Hepatocyte (in vitro differentiated cells): ENCODE data around the gene MXI1. TPM values are rescaled to one million over a fixed set of nuclear protein-coding genes. Genes with fewer than 3 reads are reported as not detected.
A peak's percentile ranks its signal among the peaks of the same experiment; 100 is the strongest.
"Not testable (repeated sequence)": the region's sequence is repeated elsewhere in the genome, so short reads cannot be mapped to it uniquely, and the experiment has no call there.

ENCODE experiments used
- DNase-seq: peaks from one replicate; pipeline ENCODE4 v3.0.0-alpha.2; 2016; ENCODE audit warnings: low spot score
- H2AFZ ChIP-seq: fragments of 200-600 bp; sonication (generic); 2 replicates; pipeline ENCODE4 v1.6.0; 2016; ENCODE audit warnings: antibody characterized with exemption, mild to moderate bottlenecking
- H3K27ac ChIP-seq: fragments of 200-600 bp; sonication (generic); 2 replicates; pipeline ENCODE4 v1.5.1; 2016; ENCODE audit warnings: mild to moderate bottlenecking
- H3K27me3 ChIP-seq: fragments of 200-600 bp; sonication (generic); 2 replicates; pipeline ENCODE4 v1.6.1; 2016
- H3K36me3 ChIP-seq: fragments of 200-600 bp; sonication (generic); replicated peaks from 2 replicates; pipeline ENCODE4 v1.5.1; 2016; ENCODE audit warnings: low read depth; ENCODE audit not compliant: insufficient read depth
- H3K4me1 ChIP-seq: fragments of 200-600 bp; sonication (generic); 2 replicates; pipeline ENCODE4 v1.5.1; 2016; ENCODE audit warnings: mild to moderate bottlenecking, moderate library complexity; ENCODE audit not compliant: insufficient read depth
- H3K4me2 ChIP-seq: fragments of 200-600 bp; sonication (generic); 2 replicates; pipeline ENCODE4 v1.6.0; 2016
- H3K4me3 ChIP-seq: fragments of 200-600 bp; sonication (generic); 2 replicates; pipeline ENCODE4 v1.5.1; 2016; ENCODE audit warnings: mild to moderate bottlenecking
- H3K79me2 ChIP-seq: fragments of 200-600 bp; sonication (generic); 2 replicates; pipeline ENCODE4 v1.6.0; 2017; ENCODE audit warnings: mild to moderate bottlenecking
- H3K9me2 ChIP-seq: fragments of 200-600 bp; sonication (generic); replicated peaks from 2 replicates; pipeline ENCODE4 v1.6.0; 2017; ENCODE audit warnings: mild to moderate bottlenecking; ENCODE audit not compliant: insufficient read depth
- H3K9me3 ChIP-seq: fragments of 200-600 bp; sonication (generic); 2 replicates; pipeline ENCODE4 v1.5.1; 2016; ENCODE audit warnings: low read depth, mild to moderate bottlenecking
- H4K20me1 ChIP-seq: fragments of 200-600 bp; sonication (generic); 2 replicates; pipeline ENCODE4 v1.6.0; 2016; ENCODE audit warnings: mild to moderate bottlenecking; ENCODE audit not compliant: insufficient read depth, poor library complexity, severe bottlenecking
- CTCF ChIP-seq: fragments of 200-600 bp; sonication (generic); IDR thresholded peaks from 2 replicates; pipeline ENCODE4 v1.5.1; 2016; ENCODE audit warnings: antibody characterized with exemption, mild to moderate bottlenecking; ENCODE audit not compliant: poor library complexity
- EZH2 ChIP-seq: fragments of 200-600 bp; sonication (generic); IDR thresholded peaks from 2 replicates; pipeline ENCODE4 v1.6.1; 2016; ENCODE audit warnings: antibody characterized with exemption, mild to moderate bottlenecking, borderline replicate concordance
- EZH2phosphoT487 ChIP-seq: fragments of 200-600 bp; sonication (generic); IDR thresholded peaks from one replicate; pipeline ENCODE4 v1.6.1; 2018; ENCODE audit warnings: antibody characterized with exemption, mild to moderate bottlenecking, low read depth, moderate library complexity; ENCODE audit not compliant: unreplicated experiment, severe bottlenecking
- WGBS: methylation state at CpG from one replicate; pipeline ENCODE4 v1.1.6; 2016; ENCODE audit warnings: low lambda C conversion rate; ENCODE audit errors: missing lambda C conversion rate; 5-methylcytosine and 5-hydroxymethylcytosine counted together
- polyA plus RNA-seq: library from polyadenylated mRNA; unstranded; fragments of >200 nt; fragmentation: Nextera tagmentation; extraction: Ambion mirVana; gene quantifications from 2 replicates; pipeline ENCODE4 v1.2.1, GENCODE V29; 2016
- total RNA-seq: library from RNA; depleted of rRNA; stranded (reverse); fragments of >200 nt; gene quantifications from 2 replicates; pipeline ENCODE4 v1.2.3, GENCODE V29; 2014

The MXI1 gene
- total and polyA plus RNA-seq, 2 experiments from 2014 or later = 14.2 to 14.8 TPM

DNA sequence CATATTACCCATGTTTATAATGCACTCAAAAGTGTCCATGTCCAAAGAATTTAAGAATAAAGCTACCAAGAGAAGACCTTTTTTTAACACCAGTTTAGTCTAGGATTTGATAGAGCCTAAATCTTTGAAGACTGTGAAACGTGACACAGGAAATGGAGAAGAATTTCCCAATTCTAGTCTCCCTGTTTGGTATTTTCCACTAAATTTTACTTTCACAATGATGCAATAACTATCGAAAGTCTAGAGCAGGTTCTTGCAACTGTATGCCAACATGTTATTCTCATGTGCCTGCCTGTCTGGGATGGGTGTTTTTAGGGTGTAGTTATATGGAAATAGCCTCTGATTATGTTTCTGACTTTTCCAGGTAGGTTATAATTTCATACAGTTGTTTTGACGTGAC, 6.9 kb upstream of the MXI1 start:
- Histone ChIP-seq H3K79me2 (no peaks in the 10 kb centered on the region), H4K20me1 (no peaks in the 10 kb centered on the region), H3K27me3 (no peaks in the 10 kb centered on the region), H3K9me2 (no peaks in the 10 kb centered on the region), H3K4me1 (no peaks in the 10 kb centered on the region), H3K27ac (no peak overlapping the region), H3K4me2 (no peak overlapping the region), H3K36me3 (no peaks in the 10 kb centered on the region), H3K9me3 (no peaks in the 10 kb centered on the region), H3K4me3 (no peak overlapping the region), H2AFZ (no peak overlapping the region)
- 81% methylated on average over 3 of the region's 3 CpGs for WGBS
- DNase-seq = no peak
- TF ChIP-seq EZH2phosphoT487 (no peak), EZH2 (no peak), CTCF (no peak)

DNA sequence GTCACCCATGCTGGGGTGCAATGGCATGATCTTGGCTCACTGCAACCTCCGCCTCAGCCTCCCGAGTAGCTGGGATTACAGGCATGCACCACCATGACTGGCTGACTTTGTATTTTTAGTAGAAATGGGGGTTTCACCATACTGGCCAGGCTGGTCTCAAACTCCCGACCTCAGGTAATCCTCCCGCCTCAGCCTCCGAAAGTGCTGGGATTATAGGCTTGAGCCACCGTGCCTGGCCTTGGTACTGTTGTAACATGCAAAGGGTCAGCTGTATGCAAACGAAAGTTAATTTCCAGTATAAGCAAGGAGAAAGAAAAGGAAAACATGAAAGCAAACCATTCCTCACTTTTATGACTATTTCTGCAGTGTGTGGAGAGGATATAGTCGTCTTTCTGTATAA, 6.4 kb upstream of the MXI1 start:
- not testable (repeated sequence) for H2AFZ ChIP-seq, H3K9me2 ChIP-seq, H3K4me2 ChIP-seq, H4K20me1 ChIP-seq, H3K79me2 ChIP-seq, H3K36me3 ChIP-seq, H3K27ac ChIP-seq, H3K4me1 ChIP-seq, H3K4me3 ChIP-seq, H3K9me3 ChIP-seq, H3K27me3 ChIP-seq, DNase-seq
- 76% methylated on average over 8 of the region's 8 CpGs for WGBS

- no peaks in the 10 kb centered on the region for H3K36me3 ChIP-seq
- no peaks in the 10 kb centered on the region for H3K27me3 ChIP-seq
- no peak overlapping the region for H3K4me3 ChIP-seq
- H2AFZ ChIP-seq = peak overlapping the region; percentile 28
- no peaks in the 10 kb centered on the region for H3K9me3 ChIP-seq
- 83% methylated on average over 8 of the region's 8 CpGs for WGBS
- TF ChIP-seq EZH2 (no peak), EZH2phosphoT487 (no peak), CTCF (no peak)
- peak; percentile 75 for DNase-seq
- no peaks in the 10 kb centered on the region for H4K20me1 ChIP-seq
- H3K79me2 ChIP-seq = no peaks in the 10 kb centered on the region
- peak overlapping the region; percentile 89 for H3K27ac ChIP-seq
- H3K9me2 ChIP-seq = no peaks in the 10 kb centered on the region
- H3K4me2 ChIP-seq = peak overlapping the region; percentile 40
- H3K4me1 ChIP-seq = peaks cover 4% of the 10 kb centered on the region
Observed at GRCh38 chr10:110203500-110204455, 3.6 kb upstream of the MXI1 start.

DNA sequence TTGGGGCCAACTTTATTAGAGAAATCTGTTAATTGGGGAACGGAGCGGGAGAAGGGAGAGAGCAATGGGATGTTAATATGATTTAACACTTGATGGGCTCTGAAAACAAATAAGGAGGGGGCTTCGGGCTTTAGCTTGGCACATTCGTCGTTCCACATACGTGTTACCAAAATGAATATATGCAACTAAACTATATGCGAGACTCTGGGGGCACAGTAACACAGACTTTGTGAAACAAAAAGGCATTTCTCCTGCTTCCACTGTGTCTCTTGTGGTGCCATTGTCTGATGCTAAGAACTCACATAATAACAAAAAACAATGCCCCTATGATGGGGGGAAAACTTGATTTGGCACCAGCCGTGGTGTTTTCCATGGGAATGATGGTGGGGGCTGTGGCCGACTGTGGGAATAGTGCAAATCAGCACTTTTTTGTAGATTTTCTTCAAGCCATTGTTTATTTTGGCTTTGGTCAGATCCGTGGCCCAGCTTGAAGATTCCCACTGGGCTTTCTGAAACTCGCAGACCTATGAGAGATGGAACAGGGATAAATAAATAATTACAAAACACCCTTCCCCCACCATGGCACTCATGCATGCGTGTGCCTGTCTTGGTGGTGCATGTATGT, 2.2 kb upstream of the MXI1 start:
- WGBS = 80% methylated on average over 12 of the region's 12 CpGs
- no peaks in the 10 kb centered on the region for H4K20me1 ChIP-seq
- no peaks in the 10 kb centered on the region for H3K9me3 ChIP-seq
- H3K4me2 ChIP-seq = no peak overlapping the region
- TF ChIP-seq CTCF (no peak), EZH2 (no peak), EZH2phosphoT487 (no peak)
- DNase-seq = no peak
- H3K27ac ChIP-seq = no peak overlapping the region
- no peaks in the 10 kb centered on the region for H3K79me2 ChIP-seq
- H2AFZ ChIP-seq = no peak overlapping the region
- H3K36me3 ChIP-seq = no peaks in the 10 kb centered on the region
- no peak overlapping the region for H3K4me3 ChIP-seq
- H3K4me1 ChIP-seq = peaks cover 4% of the 10 kb centered on the region
- H3K27me3 ChIP-seq = no peaks in the 10 kb centered on the region
- H3K9me2 ChIP-seq = no peaks in the 10 kb centered on the region
